ENCODE results near the gene RAPGEF4.

Gene RAPGEF4

DNA sequence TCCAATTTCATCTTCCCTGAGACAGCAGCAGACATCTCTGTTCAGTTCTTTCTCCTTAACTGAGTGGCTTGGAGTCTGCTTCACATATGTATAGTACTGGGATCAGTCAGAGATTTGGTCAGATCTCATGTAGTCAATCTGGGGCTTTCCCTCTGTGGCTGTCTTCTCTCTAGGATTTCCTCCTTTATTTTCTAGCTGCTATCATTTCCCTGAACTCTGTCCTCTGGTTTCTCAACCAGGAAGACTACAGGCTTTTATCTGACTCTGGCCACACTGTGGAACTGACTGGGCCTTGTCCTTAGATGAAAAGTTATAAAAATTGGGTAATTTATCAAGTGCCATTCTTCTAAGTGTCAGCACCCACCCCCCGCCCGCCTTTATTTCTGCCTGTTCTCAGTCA is 121.0 kb downstream of the RAPGEF4 start:
- DNase-seq (ENCODE audit: low spot score): no peak
- FAIRE-seq: no peak

DNA sequence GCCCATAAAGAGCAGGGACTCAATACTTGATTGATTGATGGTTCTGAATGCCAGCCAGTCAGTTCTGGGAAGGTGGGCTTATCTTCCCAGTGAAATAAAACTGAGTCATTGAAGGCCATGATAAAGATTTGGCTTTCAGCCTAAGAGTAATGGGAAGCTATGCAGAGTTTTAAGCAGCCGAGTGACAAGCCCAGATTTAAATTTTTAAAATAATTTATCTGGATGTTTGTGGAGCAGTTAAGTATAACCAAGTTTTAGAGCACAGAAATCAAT is 122.8 kb downstream of the RAPGEF4 start:
- FAIRE-seq (no peak), DNase-seq (ENCODE audit: low spot score) (no peak)

DNA sequence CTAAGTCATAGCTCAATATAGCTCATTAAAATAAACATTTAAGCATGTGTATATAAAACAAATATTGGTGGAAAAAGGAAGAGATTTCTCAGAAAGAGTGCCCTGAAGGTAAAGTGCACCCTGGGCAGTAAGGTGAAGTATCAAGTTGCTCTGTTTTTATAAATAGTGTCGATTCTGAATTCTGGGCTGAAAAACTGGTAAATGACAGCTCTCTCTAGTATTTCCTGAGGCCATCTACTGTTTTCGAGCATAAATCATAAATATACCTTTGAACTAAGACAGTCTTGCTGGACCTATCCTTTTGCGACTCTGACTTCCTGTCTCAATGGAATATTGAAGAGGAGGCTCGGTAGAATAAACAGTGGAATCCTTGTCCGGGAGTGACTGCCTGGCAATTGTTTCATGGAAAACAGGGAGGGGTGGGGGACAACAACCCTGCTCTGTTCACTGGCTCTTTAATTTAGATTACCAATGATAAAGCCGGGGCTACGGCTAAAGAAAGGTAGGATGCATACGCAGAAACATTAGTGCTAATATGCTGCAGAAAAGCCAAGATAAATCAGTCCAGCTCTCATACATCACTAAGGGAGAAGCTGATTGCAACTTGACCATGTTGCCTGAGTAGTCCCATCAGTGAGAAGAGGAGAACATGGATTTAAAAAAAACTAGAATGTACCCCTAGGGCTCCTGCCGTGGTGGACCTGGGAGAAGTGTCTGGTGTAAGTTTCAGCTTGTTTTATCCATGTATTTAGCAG is 124.1 kb downstream of the RAPGEF4 start:
- peak; percentile 30 for DNase-seq (ENCODE audit: low spot score)
- FAIRE-seq: no peak

DNA sequence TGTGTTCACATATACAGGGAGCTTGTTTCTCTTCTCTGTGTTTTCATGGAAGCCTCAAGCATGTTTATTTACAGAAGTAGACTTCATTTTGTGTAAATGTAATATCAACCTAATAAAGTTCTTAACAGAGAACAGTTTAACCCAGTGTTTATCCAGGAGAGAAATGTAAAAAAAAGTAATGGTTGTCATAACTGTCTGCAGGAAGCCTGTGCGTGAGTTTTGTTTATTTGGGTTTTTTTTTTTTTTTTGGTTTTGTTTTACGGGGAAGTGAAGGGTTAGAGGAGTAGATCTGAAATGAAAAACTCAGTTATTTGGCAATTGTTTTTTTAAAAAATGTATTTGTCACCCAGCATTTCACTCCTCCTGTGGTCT is 124.7 kb downstream of the RAPGEF4 start:
- FAIRE-seq: no peak

DNA sequence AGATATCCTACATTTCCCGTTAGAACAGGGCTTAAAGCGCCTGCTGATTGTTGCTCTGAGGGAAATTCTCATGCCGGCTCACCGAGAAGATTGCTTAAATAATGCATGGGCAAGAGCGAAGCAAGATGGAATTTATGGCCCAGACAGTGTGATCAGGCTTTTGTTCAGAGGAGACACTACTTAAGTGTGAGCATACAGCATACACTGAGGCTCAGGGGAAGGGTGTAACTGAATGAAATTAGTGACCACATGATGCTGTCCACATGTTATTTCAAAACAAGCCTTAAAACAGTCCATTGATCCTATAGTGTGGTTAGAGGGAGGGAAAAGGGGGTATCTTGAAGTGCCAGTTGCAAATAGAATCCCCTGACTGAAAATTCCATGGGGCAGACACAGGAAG is 125.5 kb downstream of the RAPGEF4 start:
- no peak for FAIRE-seq

More for the DNA sequence above, 124.7 kb downstream of the RAPGEF4 start:
- no peak for DNase-seq (ENCODE audit: low spot score)

DNA sequence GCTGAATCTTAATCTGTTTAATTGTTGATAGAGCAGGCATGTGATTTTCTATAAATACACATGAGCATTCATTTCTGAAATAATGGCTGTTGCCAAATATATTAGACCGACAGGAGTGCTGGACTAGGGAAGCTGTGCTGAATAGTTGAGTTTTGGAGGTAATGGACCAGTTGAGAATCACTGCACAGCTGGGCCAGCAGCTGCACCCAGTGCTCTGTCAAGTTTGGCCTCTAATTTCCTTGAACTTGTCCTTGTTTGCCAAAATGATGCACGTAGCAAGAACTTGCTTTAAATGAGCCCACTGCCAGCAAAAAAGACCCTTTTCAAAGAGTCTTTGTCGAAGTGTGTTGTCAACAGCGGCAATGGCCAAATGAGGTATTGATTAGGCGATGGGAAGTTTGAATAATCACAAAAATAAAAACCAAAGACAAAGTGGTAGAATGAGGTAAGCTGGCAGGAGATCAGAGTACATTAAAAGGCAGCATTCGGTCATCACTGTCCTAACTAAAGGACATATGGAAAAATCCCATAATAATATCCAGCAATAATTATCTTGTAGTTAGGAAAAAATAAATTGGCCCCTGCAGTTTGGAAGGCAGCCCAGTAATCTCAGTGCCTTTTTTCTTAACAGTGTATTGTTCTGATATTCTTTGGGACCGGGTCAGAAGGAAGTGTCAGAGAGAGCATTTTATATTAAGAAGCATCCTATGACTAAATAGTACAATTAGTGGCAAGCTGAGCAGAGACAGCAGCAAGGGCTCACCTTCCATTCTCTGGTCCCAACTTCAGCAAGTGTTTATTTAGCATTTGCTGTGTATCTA is 126.2 kb downstream of the RAPGEF4 start:
- no peak for FAIRE-seq
- no peak for DNase-seq (ENCODE audit: low spot score)

More for the DNA sequence above, 125.5 kb downstream of the RAPGEF4 start:
- DNase-seq (ENCODE audit: low spot score): no peak

DNA sequence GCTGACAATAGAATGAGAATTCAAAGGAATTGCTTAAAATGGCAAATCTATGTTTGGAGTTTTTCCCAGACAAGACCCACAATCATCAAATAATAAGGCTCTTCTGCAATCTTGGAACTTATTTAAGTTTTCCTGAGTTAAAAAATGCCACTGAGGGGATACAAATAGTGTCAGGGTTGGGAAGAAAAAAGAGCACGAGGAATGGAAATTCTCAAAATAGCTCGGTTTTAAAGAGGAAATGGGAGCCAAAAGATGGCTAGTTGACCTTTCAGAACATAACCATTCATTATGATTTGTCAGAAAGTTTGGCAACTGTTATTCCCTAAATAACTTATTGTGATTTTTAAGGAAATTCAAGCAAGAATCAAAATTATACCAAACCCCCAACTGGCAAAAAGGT is 127.7 kb downstream of the RAPGEF4 start:
- no peak for DNase-seq (ENCODE audit: low spot score)
- FAIRE-seq: no peak

DNA sequence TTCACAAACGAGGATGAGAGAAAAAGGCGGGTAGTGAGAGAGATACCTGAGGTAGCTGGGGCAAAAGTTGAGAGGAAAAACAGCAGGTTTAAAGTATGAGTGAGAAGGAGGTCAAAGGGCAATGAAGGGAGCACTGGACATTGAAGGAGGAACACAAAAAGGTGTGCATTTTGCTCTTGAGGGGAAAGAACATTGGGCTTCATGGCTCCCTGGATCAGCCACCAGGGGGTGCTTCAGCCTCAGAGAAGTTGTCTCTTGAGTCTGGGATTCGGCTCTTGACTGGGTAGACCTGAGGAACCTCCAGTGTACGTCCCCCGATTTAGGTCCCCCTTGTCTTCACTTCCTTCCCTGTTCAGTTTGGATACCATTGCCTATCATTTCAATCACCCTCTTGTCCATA is 128.5 kb downstream of the RAPGEF4 start:
- no peak for FAIRE-seq
- DNase-seq (ENCODE audit: low spot score): no peak

DNA sequence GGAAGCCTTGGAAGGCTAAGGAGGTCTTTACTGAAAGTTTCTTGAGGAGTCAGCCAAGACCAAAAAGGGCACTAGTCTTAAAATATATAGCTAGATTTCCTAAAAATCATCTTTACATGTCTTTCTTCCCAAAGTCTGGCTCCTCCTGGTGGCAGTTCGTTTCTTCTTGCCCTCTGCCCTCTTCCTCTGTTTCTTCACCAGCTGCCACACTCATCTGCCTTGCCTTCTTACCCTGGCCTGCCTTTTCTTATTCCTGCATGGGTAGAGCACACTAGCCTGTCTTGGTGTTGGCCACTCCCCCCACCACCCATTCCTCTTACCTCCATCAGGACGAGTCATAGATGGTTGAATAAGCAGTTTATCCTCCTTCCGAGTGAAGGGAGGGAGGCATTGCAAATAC is 129.8 kb downstream of the RAPGEF4 start:
- DNase-seq (ENCODE audit: low spot score): no peak
- FAIRE-seq: no peak

DNA sequence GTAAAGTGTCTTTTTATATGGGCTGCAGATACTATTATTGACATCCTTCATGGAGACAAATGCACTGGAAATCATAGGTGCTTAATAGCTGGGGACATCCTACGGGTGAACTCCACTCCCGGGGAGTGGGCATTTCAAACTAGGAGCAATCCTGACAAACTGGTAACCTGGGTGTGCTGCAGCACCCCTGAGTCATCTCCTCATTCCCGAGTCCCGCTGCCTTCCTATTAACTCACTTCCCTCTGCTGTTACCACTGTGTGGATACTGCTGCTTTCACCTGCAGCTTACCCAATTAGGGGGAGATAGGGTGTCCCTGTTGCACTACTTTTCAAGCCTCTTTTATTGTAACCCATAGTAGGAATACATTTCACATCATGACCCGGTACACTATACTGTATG is 134.2 kb downstream of the RAPGEF4 start:
- FAIRE-seq (no peak), DNase-seq (ENCODE audit: low spot score) (no peak)

DNA sequence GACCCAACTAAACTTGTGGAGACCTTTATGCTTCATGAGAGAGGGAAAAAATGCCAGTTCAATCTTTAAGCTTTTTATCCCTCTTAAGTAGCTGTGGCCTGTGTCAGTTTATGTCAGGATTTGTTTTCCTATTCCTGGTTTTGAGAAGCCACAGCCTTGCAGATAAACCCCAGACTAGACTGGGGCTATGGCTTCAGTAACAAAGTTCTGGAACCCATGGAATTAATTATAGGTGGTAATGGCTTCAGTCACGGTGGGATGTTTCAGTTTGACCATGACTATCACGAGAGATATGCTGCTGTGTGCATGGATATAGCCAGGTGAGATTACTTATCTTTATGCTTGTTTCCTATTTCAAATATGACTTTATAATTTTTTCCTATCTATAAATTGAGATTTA is 134.8 kb downstream of the RAPGEF4 start:
- FAIRE-seq (no peak), DNase-seq (ENCODE audit: low spot score) (no peak)

DNA sequence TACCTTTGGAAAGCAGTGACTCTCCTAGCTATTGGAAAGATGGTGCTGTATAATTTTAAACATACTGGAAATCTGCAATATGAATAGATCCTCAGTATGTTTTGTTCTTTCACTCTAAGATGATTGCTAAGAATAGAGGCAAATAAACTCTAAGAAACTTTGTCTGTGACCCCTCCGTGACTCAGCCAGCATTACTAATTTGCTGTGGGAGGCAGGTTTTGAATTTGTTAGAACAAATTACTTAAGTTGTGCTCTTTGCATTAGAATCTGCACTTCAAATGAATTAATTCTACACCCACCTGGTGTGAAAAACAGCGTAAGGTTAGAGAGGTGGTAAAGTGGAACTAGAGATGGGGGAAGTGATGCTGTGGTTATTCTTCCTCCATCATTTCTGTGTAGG is 142.2 kb downstream of the RAPGEF4 start:
- FAIRE-seq (no peak), DNase-seq (ENCODE audit: low spot score) (no peak)

DNA sequence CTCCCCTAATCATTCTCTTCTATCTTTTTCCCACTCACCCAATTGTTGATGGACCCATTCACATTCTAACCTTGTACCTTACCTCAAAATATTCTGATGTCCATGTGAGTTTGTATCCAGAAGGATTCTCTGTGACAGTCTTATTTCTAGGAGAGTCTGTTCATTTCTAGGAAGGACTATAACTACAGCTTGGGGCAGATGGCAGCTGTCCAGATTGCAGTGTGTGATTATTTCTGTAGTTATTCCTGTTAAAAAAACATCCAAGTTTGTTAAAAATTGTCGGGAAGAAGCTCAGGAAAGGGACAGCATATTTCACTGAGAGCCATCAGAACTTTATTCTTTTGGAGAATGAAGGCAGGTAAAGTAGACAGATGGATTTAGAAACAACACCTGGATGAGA is 142.6 kb downstream of the RAPGEF4 start:
- no peak for FAIRE-seq
- DNase-seq (ENCODE audit: low spot score): no peak

DNA sequence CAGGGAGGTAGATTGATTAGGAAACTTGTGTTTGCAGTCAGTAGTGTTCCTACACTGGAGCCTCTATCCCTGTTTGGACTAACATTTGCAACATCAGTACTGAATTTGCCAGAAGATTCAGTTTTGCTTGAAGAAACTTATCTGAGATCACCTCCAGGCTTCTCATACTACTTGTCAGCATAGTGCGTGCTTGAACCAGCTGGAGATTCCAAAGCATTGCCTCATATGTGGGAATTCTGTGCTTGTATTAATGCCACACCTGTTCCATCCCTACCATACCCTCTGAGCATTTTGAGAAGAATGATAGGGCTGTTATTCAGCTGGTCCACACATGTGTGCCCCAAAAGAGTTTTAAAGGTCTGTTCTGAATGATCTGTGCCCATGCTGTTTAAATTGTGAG is 148.7 kb downstream of the RAPGEF4 start:
- FAIRE-seq (no peak), DNase-seq (ENCODE audit: low spot score) (no peak)

DNA sequence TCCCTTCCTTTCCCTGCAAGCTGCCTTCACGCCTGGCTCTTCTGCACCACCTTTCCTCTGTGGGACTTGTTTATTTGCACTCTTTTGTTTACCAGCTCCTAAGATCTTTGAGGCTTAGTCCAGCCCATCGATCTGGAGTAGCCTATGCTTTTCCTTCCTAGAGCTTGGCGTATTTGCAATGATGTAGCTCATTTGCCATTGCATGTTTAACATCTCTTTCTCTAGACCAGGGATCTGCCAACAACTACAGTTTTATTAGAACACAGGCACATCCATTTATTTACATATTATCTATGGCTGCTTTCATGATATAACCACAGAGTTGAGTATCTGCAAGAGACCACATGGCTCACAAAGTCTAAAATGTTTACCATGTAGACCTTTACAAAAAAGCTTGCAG is 150.4 kb downstream of the RAPGEF4 start:
- no peak for DNase-seq (ENCODE audit: low spot score)
- no peak for FAIRE-seq

DNA sequence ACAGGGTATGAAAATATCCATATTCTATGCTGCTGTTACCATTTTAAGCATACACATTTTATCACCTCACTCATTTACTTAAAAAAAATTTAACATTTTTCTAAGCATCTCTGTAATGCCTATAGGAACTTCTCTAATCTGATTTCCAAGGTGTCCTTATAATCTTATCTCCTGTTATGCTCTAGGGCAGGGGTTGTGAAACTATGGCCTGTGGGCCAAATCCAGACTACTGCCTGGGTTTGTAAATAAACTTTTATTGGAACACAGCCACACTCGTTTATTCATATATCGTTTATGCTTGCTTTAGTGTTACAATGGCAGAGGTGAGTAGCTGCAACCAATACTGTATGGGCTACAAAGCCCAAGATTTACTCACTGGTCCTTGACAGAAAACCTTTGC is 151.6 kb downstream of the RAPGEF4 start:
- no peak for FAIRE-seq
- DNase-seq (ENCODE audit: low spot score): no peak

DNA sequence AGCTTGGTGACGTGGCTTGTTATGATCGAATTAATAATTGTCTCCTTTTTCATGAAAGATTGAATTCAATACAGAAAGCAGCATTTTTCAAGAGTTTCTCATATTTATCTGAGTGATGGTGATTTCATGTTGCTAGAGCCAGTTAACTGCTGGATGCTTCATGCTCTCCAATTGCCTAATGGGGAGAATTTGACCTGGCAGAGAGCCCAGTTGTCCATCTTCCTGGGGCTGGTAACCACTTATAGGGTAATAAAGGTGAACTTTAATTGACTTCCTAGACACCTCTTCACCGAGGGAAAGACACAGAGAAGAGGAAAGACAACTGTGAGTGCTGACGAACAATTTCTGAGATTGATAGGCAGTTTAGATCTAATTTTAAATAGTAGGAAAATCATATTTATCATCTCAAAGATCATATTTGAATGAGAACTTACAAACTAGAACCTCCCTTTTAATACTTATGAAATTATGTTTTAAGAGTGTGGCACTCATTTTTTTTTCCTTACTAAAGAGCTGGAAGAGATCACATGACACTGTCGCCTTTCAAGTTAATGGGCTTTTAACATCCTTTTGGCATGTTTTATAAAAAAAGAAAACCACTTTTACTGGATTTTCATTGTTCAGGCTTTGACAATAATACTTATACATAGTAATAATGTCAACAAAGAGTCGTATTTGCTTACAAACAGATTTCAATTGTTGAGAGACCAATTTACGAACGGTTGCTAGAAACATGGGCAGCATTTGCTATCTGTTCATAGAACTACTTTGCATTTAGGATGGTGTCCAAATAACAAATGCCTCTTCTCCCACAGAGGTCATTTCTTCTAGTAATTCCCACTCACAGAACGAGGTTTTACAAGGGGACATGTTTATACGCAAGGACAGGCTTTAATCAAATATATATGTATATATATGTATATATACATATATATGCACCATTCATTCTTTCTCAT is 153.3 kb downstream of the RAPGEF4 start:
- FAIRE-seq: no peak
- DNase-seq (ENCODE audit: low spot score): no peak

DNA sequence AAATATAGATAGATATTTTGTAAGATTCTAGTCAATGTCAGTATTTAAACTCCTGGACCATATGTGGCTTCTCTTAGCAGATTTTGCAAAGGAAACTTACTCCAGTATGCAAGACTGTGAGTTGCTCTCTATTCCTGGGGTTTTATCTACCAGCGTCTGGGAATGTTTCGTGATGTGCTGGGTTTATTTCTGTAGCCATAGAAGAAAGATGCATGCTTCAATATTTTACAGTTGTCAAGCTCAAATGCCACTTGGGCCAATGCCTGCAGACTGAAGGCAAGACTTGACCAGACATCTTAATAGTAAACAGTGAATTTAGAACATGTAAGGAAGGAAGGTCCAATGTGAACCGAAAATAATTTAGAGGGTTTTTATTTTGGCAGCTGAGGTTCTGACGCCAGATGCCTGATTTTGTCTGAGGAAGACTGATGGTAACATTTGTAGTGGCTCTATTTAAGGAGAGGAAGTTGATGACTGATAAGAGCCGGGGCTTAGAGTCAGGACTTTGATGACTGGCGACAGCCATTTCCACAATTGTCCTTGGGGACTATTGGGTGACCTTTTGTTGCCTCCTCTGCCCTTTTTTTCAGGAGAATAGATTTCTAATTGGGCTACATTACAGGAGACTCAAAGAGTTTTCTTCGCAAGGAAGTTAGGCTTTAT is 154.3 kb downstream of the RAPGEF4 start:
- DNase-seq (ENCODE audit: low spot score) (no peak), FAIRE-seq (no peak)

DNA sequence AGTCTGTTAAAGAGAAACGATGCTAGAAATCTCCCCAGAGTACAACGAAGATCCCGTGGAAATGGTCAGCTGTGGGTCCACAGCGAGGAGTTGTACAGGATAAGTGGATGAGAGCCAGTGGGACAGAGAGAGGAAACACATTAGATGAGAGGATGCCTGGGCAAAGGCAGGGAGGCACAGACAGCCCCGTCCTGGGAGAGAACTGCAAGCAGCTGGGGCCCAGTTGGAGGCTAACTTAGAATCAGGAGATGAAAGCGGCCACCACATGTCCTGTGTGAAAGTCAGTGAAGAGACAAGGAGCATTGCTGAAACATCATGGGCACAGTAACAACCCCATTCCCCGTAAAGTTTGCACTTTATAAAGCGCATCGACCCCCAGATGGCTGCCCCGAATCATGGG is 157.5 kb downstream of the RAPGEF4 start:
- DNase-seq (ENCODE audit: low spot score) (no peak), FAIRE-seq (no peak)

DNA sequence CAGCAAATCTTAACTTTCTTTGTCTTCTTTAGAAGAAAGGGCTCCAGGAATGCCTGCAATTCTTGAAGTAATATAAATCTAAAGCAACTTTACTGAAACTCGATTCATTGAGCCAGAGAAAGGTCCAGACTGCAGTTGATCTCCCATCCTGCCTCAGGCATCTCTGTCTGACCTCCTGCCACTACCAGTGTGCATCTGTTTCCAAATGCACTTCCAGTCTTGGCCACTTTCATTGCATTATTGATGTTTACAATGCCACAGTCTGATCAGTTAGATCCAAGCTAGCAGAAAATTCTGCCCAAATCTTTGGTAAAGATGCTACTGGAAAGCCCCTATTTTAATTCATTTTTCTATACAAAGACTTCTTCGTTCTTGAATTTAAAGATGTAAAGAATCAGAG is 158.0 kb downstream of the RAPGEF4 start:
- no peak for FAIRE-seq
- DNase-seq (ENCODE audit: low spot score): no peak

DNA sequence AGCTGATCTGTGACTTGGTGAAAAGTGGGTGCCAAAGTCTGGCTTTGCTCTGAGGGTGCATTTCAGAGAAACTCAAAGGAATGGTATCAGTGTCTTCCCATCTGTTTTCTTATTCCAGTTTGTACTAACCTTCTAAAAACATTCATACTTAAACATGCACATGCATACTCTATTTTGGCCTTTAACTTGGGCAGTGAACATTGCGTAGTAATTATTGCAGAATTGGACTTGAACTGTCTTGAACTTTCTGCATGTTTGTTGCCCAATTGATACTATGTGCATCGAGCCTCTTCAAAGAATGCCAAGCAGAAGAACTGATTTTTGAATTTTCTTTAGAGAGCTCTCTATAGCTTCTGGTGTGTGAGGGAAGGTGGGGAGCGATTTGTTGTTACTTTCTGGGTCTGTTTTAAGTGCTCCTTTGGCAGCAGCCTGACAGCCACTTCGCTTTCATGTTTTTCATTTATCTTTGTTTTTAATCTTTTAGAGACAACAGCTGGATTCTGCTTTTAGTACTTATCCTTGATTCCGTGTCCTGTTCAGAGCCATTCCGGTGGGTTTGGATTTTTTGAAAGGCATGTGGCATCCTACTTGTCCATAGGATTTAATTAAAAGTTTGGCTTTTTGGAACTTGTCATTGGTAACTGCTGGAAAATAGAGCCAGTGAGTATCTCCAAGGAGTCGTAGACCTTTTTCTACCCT is 159.2 kb downstream of the RAPGEF4 start:
- FAIRE-seq: no peak

More for the DNA sequence above, 159.2 kb downstream of the RAPGEF4 start:
- DNase-seq (ENCODE audit: low spot score): no peak
